Stimulated activated CD8-positive, alpha-beta memory T cell treated with anti-CD3 and anti-CD28 coated beads, Interleukin-12 subunit alpha, Interleukin-12 subunit beta, amount 100 ng/mL, for 1 hour (primary cell): ENCODE data around the gene CTF1.
"Not testable (repeated sequence)": the region's sequence is repeated elsewhere in the genome, so short reads cannot be mapped to it uniquely, and the experiment has no call there.

Source experiments
- DNase-seq: peaks from one replicate; pipeline ENCODE4 v3.0.0-alpha.2; 2020; ENCODE audit warnings: low read depth

Gene CTF1

DNA sequence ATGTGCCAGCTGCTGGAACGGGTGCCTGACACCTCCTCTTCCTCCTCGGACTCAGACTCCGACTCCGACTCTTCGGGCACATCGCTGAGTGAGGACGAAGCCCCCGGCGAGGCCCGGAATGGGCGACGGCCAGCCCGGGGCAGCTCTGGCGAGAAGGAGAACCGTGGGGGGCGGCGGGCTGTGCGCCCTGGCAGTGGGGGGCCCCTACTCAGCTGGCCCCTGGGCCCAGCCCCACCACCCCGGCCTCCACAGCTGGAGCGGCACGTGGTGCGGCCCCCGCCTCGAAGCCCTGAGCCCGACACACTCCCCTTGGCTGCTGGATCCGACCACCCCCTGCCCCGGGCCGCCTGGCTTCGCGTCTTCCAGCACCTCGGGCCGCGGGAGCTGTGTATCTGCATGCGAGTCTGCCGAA, 33.8 kb downstream of the CTF1 start:
- no peak for DNase-seq

DNA sequence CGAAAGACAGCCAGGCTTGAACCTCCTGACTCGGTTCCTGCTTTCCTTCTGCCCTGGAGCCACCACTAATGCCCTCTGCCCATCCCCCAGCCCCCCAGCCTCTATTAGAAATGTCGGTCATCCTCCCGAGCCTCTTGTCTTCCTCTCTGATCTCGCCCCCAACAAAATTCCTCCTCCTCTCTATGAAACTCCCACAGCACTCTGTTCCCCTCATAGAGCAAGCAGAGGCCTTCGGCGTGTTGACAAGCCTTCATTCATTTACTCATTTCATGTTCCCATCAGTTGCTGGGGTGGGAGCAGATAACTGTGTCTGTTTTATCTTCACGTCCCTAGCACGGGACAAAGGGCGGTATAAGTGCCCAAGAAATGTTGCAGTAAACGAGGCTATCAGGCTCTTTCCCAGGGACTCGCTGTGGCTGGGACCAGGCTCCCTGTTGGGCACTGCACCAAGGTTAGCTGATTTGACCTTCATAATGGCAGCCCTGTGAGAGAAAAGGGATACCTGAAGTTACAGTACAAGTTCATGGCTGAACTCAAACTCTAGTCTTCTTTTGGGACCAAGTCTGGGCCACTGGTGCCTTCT, 34.7 kb downstream of the CTF1 start:
- DNase-seq = no peak

DNA sequence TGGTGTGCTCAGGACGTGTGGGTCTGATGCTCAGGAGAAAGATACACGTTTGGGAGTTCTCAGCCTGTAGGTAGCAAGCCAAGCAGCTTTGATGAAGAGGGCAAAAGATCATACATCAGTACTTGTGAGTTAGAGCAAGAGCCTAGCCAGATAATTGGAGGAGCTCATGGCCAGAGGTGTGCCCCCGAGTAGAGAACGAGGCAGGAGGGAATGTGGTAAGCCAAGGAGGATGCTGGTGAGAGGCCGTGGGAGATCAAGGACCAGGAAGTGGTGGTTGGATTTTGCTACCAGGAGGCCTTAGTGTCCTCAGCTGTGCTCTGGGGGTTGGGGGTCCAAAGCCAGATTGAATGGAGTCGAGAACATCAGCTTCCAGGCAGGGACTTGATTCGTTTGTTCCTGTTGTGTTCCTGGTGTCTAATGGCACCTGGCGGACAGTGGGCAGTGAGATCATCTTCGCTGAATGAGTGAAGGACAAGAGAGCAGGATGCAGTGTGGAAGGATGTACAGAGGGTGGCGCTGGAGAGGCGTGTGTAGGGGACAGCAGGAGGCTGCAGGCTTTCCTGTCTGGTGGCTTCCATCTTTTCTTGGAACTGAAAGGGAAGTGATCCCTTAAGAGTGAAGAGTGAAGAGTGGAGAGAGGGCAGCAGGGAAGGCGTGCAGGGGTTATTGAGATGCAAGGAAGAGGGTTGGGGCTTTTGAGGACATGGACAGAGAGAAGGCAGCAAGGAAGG, 38.6 kb downstream of the CTF1 start:
- DNase-seq = no peak

DNA sequence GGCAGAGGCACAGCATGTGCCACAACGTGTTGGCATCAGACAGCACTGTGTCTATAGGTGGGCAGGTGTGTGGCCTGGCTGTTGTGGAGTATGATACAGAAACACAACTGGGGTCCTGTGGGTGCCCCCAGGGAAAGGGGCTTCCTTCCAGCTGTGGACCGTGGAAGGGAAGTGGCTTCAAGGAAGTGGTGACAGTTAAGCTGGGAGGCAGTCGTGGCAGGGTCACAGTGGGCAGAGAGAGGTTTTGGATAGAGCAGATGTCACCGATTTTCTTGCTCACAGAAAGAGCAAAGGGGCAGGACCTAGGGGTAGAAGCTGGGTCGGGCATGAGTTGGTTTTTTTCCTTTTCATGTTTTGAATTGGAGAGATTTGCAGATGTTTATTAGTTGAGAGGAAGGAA, 41.3 kb downstream of the CTF1 start:
- DNase-seq = no peak

DNA sequence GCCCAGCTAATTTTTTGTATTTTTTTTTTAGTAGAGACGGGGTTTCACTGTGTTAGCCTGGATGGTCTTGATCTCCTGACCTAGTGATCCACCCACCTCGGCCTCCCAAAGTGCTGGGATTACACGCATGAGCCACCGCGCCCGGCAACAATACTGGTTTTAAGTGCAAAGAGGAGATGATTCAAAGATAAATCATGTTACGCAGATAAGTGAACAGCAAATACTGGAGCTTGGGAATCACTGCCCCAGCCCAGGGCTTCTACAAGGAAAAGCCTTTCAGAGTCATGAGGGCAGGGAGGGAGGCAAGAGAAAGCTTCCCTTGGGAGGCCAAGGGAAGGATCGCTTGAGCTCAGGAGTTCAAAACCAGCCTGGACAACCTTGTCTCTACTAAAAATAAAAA, 43.2 kb downstream of the CTF1 start:
- DNase-seq = not testable (repeated sequence)

DNA sequence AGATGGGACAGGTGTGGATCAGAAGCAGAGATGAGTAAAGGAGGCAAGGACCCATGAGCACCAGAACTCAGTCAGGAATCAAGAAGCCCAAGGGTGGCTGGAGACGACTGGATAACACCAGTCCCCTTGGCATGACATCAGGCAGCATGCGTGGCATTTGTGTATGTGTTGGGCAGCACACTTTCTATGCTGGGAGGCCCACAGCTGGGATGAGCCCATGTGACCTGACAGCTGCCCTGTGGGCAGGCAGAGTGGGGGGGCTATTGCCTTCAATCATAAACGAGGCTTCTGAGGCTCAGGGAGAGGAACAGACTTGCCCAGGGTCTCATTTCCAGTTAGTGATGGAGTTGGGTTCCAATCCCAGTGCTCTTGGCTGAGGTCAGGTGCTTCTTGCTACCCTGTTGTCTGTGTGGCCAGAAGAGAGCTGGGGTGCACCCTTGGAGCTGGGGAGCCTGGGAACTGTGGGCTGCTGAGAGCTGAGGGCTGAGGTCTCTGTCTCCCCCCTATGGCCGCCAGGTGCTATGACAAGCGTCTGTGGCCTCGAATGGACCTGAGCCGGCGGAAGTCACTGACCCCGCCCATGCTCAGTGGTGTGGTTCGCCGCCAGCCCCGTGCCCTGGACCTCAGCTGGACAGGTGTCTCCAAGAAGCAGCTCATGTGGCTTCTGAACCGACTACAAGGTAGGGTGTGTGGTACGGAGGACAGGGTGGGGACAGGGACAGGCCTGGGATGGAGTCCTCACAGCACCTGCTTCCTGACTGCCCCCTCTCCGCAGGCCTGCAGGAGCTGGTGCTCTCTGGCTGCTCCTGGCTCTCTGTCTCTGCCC, 45.4 kb downstream of the CTF1 start:
- DNase-seq = peak; percentile 39

DNA sequence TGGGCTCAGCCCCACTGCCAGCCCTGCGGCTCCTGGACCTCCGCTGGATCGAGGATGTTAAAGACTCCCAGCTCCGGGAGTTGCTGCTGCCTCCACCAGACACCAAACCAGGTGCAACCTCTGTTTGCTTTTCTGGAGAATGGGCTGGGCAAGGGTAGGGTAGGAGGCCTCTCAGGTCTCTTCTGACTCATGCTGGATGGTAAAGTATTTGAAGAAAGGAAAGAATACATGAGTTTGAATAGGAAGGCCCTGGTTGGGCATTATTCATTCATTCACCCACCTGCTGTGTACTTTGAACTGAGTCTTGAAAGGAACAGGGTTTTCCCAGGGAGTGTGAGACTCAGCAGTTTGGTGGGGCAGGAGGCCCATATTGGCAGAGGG, 46.0 kb downstream of the CTF1 start:
- no peak for DNase-seq

DNA sequence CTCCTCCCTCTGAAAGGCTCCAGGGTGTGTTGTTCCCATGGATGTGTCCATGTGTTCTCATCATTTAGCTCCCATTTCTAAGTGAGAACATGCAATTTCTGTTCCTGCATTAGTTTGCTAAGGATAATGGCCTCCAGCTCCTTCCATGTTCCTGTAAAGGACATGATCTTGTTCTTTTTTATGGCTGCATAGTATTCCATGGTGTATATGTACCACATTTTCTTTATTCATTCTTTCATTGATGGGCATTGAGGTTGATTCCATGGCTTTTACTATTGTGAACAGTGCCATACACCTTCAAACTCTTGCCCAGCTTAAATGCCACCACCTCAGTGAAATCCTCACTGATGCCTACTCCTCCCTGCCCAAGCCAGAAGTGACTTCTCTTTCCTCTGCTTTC, 47.9 kb downstream of the CTF1 start:
- DNase-seq = no peak

DNA sequence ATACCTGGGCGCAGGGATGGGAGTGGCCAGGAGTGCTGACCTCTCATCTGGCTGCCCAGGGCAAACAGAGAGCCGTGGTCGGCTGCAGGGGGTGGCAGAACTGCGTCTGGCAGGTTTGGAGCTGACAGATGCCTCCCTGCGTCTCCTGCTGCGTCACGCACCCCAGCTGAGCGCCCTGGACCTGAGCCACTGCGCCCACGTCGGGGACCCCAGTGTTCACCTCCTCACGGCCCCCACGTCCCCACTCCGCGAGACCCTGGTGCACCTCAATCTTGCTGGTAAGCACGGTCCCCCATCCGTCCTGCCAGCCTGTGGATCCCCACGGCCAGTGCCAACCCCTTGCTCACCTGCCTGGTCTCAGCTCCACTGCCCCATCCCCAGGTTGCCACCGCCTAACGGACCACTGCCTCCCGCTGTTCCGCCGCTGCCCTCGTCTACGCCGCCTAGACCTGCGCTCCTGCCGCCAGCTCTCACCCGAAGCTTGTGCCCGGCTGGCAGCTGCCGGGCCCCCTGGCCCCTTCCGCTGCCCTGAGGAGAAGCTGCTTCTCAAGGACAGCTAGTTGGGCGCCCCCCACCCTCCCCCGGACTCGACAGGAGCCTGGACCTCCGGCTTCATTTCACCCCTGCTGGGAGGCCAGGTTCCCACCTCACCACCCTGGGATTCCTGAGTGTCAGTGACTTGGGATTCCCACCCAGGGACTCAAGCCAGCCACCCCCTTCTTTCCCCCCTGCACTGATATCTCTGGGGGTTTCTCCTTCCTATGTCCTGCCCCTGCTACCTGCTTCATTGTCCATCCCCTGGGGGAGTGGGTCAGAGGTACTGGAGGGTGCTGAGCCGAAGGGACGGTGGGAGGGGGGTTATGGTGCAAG, 50.5 kb downstream of the CTF1 start:
- no peak for DNase-seq

DNA sequence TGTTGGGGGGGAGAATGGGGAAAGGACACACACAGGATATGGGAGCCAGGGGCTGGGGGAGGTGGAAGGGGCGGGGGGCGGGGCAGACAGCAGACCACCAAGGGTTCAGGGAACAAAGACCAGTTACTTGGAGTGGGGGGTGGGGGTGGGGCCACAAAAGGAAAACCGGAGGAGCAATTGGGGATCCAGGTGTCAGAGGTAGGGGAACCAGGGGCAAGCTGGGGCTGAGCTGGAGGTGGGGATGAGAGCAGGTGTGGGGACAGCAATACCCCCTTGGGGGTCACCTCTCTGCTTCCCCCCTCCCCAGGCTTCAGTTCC, 51.1 kb downstream of the CTF1 start:
- DNase-seq = no peak

DNA sequence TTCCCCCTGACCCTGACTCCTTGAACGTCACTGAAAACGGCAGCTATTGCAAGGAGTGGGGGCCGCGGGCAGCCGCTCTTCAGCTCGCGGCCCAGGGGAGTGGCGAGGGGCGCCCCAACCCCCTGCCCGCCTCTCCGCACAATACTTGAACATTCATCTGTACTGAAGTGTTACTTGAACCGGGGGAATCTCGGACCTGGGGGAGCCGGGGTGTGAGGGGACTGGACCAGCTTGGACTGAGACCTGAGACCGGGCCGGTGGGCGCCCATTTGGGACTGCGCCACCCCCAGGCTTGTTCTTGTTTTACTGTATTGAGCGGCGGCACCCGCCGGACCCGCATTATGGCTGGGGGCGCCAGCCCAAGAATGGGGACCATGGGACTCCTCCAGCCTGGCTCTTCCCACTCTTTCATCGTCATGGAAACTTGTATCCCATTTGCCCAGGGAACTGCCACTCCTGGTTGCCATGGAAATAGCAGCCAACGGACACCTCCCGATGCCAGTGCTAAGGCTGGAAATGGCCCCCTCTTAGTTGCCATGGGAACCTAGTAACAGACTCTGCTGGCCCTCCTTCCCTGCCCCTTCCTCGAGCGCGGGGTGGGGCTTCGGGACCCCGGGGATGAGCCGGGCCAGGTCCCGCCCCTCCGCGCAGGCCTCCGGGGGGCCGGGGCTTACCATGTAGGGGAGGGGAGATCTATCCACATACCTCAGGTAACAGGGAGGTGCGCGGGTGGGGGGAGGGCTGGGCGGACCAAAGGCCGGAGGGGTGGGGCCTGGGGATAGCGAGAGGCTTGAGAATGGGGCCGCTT, 51.6 kb downstream of the CTF1 start:
- no peak for DNase-seq

DNA sequence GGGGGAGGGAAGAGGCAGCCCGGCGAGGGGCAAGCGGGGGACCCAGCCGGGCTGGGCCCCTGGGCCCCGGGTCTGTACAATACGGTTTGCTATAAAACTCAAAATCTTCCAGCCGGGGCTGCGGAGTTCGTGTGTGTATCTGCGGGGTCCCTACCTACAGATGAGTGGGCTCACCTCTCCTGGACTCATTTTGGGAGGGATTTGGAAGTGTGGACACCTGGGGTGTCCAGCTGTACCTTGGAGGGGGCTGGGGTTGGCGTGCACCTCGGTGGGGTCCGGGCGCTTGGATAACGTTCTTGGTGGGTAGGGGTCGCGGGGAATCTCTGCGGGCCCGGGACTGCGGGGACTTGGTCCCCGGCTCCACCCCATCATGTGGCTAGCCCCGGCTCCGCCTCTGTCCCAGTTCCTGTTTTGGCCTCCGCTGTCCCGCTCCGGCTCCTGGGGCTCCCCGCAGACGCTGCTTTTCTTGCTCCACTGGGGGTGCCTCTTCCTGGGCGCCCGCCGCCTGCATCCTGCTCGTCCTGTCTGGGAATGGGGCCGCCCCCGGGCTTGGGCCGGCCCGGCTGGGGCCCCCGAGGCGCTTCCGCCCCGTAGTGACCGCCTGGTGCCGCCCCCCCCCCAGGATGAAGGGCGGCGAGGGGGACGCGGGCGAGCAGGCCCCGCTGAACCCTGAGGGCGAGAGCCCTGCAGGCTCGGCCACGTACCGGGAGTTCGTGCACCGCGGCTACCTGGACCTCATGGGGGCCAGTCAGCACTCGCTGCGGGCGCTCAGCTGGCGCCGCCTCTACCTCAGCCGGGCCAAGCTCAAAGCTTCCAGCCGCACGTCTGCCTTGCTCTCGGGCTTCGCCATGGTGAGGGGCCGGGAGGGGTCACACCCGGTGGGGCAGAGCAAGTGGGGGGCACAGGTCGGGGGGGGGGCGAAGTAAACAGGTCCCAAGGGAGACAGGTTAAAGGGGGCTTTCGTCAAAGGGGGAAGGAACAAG, 52.5 kb downstream of the CTF1 start, which contains the start of gene ORAI3:
TSS of gene ORAI3 (plus strand) at position 402 of the 983 bp plus-strand sequence. CDS start at position 624, 222 bp downstream.
- DNase-seq = no peak

DNA sequence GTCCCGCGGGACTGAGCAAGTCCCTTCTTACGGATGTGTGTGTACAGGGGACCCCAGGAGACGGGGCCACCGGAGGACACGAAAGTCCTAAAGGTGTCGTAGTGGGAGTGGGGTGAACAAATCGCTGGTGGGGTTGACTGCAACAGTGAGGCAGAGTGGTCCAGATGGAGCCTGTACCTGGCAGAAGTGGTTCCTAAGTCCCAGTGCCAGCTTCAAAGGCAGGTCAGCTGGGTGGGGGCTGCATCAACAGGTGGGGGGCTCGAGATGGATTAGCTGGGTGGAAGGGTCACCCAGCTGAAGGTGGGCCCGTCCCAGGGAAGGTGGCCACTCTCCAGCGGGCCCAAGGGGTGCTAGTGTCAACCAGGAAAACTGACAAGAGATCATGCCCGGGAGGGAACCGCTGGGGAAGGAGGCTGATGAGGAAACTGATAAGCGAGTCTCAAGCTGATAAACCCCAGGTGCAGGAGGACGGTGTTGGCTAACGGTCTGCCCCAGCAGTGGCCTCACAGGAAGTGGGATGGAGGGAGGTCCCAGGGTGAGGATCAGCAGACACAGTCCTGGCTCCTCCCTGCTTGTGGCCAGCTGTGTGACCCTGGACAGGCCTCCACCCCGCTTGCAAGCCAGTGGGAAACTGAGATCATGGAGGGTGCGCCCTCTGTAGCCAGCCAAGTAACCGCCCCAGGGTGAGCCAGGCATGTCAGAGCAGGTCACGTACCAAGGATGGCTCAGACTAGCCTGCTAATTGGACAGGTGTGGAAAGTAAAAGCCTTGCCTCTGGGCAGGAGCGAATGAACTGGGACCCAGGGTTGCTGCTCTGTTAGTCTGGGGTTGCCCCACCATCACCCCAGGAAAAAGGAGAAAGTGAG, 53.5 kb downstream of the CTF1 start:
- no peak for DNase-seq

DNA sequence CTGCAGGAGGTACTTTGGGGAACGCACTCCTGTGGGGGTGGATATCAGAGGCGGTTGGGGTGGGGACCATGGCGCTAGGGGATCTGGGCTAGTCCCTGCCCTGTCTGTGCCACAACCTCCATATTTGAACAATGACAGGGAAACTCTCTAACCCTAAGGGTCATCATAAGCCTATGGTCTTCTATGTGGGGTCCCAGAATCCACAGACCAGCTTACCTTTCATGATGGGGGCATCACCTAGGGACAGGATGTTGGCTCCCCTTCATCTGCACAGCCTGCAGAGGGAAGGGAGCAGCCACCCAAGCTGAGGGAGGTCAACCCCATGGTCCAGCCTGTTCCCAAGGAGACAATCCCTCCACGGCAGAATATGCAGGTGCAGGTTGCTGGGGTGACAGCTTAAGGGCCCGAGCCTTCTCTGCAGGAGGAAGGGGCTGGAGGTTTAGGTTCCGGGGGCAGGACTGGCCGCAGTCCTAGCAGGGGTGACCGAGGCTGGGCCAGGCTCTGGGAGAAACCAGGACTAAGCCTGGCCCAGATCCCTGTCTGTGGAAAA, 54.2 kb downstream of the CTF1 start:
- no peak for DNase-seq

DNA sequence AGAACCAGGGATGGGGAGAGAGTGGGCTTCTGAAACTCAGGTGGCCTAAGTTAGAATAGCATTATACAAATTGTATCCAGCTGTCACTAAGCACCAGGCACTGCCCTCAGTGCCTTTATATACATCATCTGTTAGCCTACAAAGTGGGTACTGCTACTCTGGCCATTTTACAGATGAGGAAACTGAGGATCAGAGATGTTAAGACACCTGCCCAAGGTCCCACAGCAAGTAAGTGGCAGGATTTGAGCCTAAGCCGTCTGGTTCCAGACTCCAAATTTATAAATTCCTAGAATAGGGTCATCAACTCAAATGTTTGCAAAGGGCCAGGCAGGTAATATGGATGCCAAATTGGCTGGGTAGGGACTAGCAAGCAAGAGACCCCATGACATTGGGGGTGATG, 54.8 kb downstream of the CTF1 start:
- no peak for DNase-seq

DNA sequence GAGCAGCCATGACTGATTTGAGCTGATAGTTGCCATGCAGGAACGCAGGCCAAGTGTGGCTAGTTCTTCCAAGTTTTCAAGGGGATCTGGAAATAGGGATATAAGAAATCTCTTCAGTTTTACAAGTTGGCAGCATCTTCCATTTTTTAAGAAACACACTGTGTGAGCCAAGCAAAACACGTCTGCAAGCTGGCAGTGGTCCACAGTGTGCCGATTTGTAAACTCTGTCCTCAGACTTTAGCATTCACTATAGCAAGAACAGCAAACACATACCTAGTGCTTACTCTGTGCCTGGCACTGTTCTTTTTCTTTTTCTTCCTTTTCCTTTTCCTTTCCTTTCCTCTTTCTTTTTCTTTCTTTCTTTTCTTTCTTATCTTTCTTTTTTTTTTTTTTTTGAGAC, 55.3 kb downstream of the CTF1 start:
- DNase-seq = no peak

DNA sequence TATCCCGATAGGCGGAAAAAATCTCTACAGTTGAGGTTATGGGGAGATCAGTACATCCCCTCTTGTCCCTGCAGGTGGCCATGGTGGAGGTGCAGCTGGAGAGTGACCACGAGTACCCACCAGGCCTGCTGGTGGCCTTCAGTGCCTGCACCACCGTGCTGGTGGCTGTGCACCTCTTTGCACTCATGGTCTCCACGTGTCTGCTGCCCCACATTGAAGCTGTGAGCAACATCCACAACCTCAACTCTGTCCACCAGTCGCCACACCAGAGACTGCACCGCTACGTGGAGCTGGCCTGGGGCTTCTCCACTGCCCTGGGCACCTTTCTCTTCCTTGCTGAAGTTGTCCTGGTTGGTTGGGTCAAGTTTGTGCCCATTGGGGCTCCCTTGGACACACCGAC, 56.7 kb downstream of the CTF1 start:
- DNase-seq = no peak
